ENCODE results near the gene TLCD3B.
"Not testable (repeated sequence)": the region's sequence is repeated elsewhere in the genome, so short reads cannot be mapped to it uniquely, and the experiment has no call there.

TLCD3B gene

GRCh38 chr16:30060836-30061554 lies 29.9 kb upstream of the TLCD3B start:
- DNase-seq (ENCODE audit: low read depth in 1 of 2, low spot score in 1 of 2), result no peak

- DNase-seq (ENCODE audit: low read depth in 1 of 2, low spot score in 1 of 2), result no peak
Observed at GRCh38 chr16:30060346-30060745, 29.3 kb upstream of the TLCD3B start.

GRCh38 chr16:30054959-30055553 lies 24.0 kb upstream of the TLCD3B start:
- no peak for DNase-seq (ENCODE audit: low read depth in 1 of 2, low spot score in 1 of 2)

DNA sequence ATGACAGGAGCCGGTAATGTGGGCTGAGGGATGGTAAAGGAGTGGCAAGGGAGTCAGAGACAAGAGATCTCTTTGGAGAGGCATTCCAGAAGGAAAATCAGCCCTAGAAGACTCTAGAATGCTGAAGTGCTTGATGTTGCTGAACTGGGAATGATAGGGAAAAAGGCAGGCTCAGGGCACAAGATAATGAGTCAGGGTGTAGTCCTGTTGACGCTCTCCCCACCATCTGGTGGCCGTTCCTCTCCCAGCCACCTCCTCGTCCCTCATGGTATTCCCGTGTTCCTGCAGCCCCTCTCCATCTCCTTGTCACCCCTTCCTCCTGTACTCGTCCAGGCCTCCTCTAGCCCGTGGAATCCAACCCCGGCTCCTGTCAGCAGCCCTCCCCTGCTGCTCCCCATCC lies 23.4 kb upstream of the TLCD3B start:
- DNase-seq (ENCODE audit: low read depth in 1 of 2, low spot score in 1 of 2), result no peak

DNA sequence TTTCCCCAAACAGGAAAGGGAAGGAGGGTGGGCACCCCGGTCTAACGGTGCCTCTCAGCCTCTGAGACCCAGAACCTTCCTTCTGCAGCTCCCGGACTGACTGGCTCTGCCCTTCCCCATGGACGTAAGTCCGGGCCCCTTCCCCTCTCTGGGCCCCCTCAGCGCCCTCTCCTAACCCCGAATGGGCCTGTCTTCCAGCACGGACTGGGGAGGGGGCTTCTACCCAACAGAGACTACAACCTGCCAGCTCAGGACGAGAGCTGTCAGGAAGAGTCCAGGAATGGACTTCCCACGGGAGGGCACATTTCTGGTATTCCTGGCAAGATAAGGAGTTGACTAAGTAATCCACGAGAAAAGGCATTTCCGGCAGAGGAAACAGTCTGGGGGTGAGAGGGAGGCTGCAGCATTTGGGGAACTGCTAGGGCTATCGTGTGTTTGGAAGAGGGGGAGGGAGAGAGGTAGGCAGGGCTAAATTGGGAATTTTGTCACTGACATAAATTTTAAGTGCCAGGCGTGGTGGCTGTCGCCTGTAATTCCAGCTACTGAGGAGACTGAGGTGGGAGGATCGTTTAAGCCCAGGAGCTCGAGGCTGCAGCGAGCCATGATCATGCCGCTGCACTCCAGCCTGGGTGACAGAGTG lies 22.4 kb upstream of the TLCD3B start:
- DNase-seq (ENCODE audit: low read depth in 1 of 2, low spot score in 1 of 2), result no peak

- DNase-seq (ENCODE audit: low read depth in 1 of 2, low spot score in 1 of 2), result peak; percentile 81
Observed at GRCh38 chr16:30052671-30053372, 21.8 kb upstream of the TLCD3B start.

- no peak for DNase-seq (ENCODE audit: low read depth in 1 of 2, low spot score in 1 of 2)
Observed at GRCh38 chr16:30051518-30051917, 20.4 kb upstream of the TLCD3B start.

DNA sequence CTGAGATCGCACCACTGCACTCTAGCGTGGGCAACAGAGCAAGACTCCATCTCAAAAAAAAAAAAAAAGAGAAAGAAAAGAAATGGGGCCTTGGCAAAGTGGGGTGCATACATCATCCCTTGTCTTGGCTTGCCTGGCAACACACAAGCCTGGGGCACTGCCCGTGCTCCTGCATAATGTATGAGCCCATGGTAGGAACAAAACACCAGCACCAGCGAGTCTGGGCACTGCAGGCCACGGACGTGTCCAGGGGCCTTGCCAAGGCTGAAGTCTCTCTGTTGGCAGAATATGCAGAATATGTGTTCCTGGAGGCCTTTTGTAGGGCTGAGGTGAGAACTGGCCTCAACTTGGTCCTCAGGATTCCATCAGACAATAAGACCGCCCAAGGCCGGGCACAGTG lies 18.8 kb upstream of the TLCD3B start:
- no peak for DNase-seq (ENCODE audit: low read depth in 1 of 2, low spot score in 1 of 2)

- DNase-seq (ENCODE audit: low read depth in 1 of 2, low spot score in 1 of 2), result no peak
Observed at GRCh38 chr16:30046588-30046987, 15.5 kb upstream of the TLCD3B start.

- DNase-seq (ENCODE audit: low read depth in 1 of 2, low spot score in 1 of 2), result no peak
Observed at GRCh38 chr16:30046178-30046577, 15.1 kb upstream of the TLCD3B start.

- DNase-seq (ENCODE audit: low read depth in 1 of 2, low spot score in 1 of 2), result no peak
Observed at GRCh38 chr16:30041841-30042240, 10.8 kb upstream of the TLCD3B start.

DNA sequence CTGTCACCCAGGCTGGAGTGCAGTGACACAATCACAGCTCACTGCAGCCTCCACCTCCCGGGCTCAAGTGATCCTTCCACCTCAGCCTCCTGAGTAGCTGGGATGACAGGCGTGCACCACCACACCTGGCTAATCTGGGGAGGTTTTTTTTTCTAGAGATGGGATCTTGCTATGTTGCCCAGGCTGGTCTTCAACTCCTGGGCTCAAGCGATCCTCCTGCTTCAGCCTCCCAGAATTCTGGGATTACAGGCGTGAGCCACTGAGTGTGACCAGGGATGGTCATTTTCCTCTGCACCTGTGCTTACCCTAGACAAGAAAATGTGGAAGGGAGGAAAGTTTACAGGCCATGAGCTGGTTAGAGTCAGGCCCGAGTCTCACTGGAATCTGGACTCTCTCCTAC lies 9.6 kb upstream of the TLCD3B start:
- not testable (repeated sequence) for DNase-seq (ENCODE audit: low read depth in 1 of 2, low spot score in 1 of 2)

- no peak for DNase-seq (ENCODE audit: low read depth in 1 of 2, low spot score in 1 of 2)
Observed at GRCh38 chr16:30040221-30040620, 9.2 kb upstream of the TLCD3B start.

DNA sequence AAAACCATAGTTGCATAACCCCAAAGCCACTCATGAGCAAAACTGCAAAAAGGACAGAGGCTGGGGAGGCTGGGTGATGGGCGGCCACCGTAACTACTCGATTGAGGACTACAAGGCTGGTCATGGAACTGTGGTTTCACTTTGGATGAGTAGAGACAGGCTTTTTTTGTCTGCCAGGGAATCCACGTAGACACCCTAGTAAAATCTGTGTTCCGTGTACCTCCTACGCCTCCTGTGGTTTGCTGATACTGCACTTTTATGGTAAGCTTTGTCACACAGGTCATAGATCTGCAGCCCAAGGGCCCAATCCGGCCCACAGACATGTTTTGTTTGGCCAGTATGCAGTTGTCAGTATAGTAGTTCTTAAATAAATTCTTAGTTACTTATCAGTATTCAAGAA lies 2.2 kb upstream of the TLCD3B start:
- no peak for DNase-seq (ENCODE audit: low read depth in 1 of 2, low spot score in 1 of 2)

GRCh38 chr16:30032083-30032819 lies 1.2 kb upstream of the TLCD3B start:
- peak in 1 of 2 donors; percentile 39 for DNase-seq (ENCODE audit: low read depth in 1 of 2, low spot score in 1 of 2)

- DNase-seq (ENCODE audit: low read depth in 1 of 2, low spot score in 1 of 2), result no peak
Observed at GRCh38 chr16:30031477-30031918, 427 bp upstream of the TLCD3B start.

GRCh38 chr16:30030011-30030685 lies 923 bp downstream of the TLCD3B start:
- no peak for DNase-seq (ENCODE audit: low read depth in 1 of 2, low spot score in 1 of 2)

GRCh38 chr16:30028438-30029076 lies 2.5 kb downstream of the TLCD3B start:
- DNase-seq (ENCODE audit: low read depth in 1 of 2, low spot score in 1 of 2), result no peak

GRCh38 chr16:30027588-30028437 lies 3.3 kb downstream of the TLCD3B start:
- no peak for DNase-seq (ENCODE audit: low read depth in 1 of 2, low spot score in 1 of 2)
